WERI-Rb-1 (cell line): Measurements from ENCODE around the gene MRPL2.

Source experiments
- DNase-seq: peaks from one replicate; pipeline ENCODE4 v3.0.0-alpha.2; 2020
- H3K27ac ChIP-seq: fragments of 250-450 bp; sonication (Bioruptor Pico); 2 replicates; pipeline ENCODE4 v1.5.1; 2020; ENCODE audit warnings: mild to moderate bottlenecking, moderate library complexity
- H3K27me3 ChIP-seq: fragments of 250-450 bp; sonication (Bioruptor Pico); 2 replicates; pipeline ENCODE4 v1.5.1; 2021; ENCODE audit warnings: mild to moderate bottlenecking, low read depth, moderate library complexity; ENCODE audit not compliant: insufficient read depth, severe bottlenecking
- H3K36me3 ChIP-seq: fragments of 250-450 bp; sonication (Bioruptor Pico); 2 replicates; pipeline ENCODE4 v1.5.1; 2020; ENCODE audit warnings: mild to moderate bottlenecking, moderate library complexity
- H3K4me3 ChIP-seq: 2 replicates; pipeline ENCODE4 v1.5.1; 2011; ENCODE audit warnings: low read depth, mild to moderate bottlenecking, control low read depth, low read length
- H3K9me3 ChIP-seq: fragments of 250-450 bp; sonication (Bioruptor Pico); 2 replicates; pipeline ENCODE4 v1.5.1; 2021; ENCODE audit warnings: mild to moderate bottlenecking, moderate library complexity; ENCODE audit not compliant: severe bottlenecking
- CTCF ChIP-seq: IDR thresholded peaks from 2 replicates; pipeline ENCODE4 v1.5.1; 2011; ENCODE audit warnings: low read depth, mild to moderate bottlenecking, control low read depth, inconsistent platforms, low read length

The MRPL2 gene

GRCh38 chr6:43055966-43056365 lies 3.3 kb downstream of the MRPL2 start:
- H3K36me3 ChIP-seq = peaks cover 63% of the 10 kb centered on the region
- H3K27ac ChIP-seq = no peak overlapping the region
- no peaks in the 10 kb centered on the region for H3K27me3 ChIP-seq
- no peaks in the 10 kb centered on the region for H3K9me3 ChIP-seq
- DNase-seq = no peak
- TF ChIP-seq CTCF = no peak
- H3K4me3 ChIP-seq = no peak overlapping the region

GRCh38 chr6:43054206-43054943 lies 4.9 kb downstream of the MRPL2 start:
- H3K9me3 ChIP-seq = no peaks in the 10 kb centered on the region
- H3K4me3 ChIP-seq = peak overlapping the region; percentile 77
- no peak for TF ChIP-seq CTCF
- no peak for DNase-seq
- peaks cover 79% of the 10 kb centered on the region for H3K36me3 ChIP-seq
- peak overlapping the region; percentile 93 for H3K27ac ChIP-seq
- no peaks in the 10 kb centered on the region for H3K27me3 ChIP-seq

GRCh38 chr6:43053545-43054205 lies 5.6 kb downstream of the MRPL2 start, which contains the start of gene CUL7:
TSS of gene CUL7 (minus strand) at chr6:43053851. CDS start at chr6:43052788, 1,063 bp downstream.
- Histone ChIP-seq H3K36me3 (peaks cover 85% of the 10 kb centered on the region), H3K9me3 (no peaks in the 10 kb centered on the region)

GRCh38 chr6:43052842-43053544 lies 6.2 kb downstream of the MRPL2 start:
- Histone ChIP-seq H3K36me3 (peaks cover 86% of the 10 kb centered on the region), H3K4me3 (peak overlapping the region; percentile 77), H3K9me3 (no peaks in the 10 kb centered on the region), H3K27ac (peak overlapping the region; percentile 93), H3K27me3 (no peaks in the 10 kb centered on the region)
- DNase-seq = no peak
- peak; percentile 27; the same call in 1 of the 2 replicates for TF ChIP-seq CTCF

More at GRCh38 chr6:43053545-43054205, 5.6 kb downstream of the MRPL2 start, which contains the start of gene CUL7:
- Histone ChIP-seq H3K27ac (peak within 1 kb of the TSS; percentile 93), H3K4me3 (peak within 1 kb of the TSS; percentile 77), H3K27me3 (no peaks in the 10 kb centered on the region)
- TF ChIP-seq CTCF = no peak; the same call in 1 of the 2 replicates
- DNase-seq = peak; percentile 98

GRCh38 chr6:43052225-43052841 lies 6.9 kb downstream of the MRPL2 start:
- Histone ChIP-seq H3K4me3 (no peak overlapping the region), H3K27ac (peak overlapping the region; percentile 93), H3K27me3 (no peaks in the 10 kb centered on the region), H3K9me3 (no peaks in the 10 kb centered on the region), H3K36me3 (peaks cover 86% of the 10 kb centered on the region)
- no peak for TF ChIP-seq CTCF
- no peak for DNase-seq
